HG02840 (cell line): ENCODE measurements around the gene FNDC3B.

Experiments used
- ATAC-seq: cut with Tn5 transposase; IDR thresholded peaks from one replicate; pipeline ENCODE4 v1.9.1; 2021; ENCODE audit warnings: mild to moderate bottlenecking, moderate library complexity, moderate number of reproducible peaks; ENCODE audit not compliant: unreplicated experiment, low FRiP score

Gene FNDC3B

GRCh38 chr3:172371544-172371943 lies 332.2 kb downstream of the FNDC3B start:
- no peak for ATAC-seq

GRCh38 chr3:172372895-172373294 lies 333.5 kb downstream of the FNDC3B start:
- ATAC-seq: no peak

- ATAC-seq: no peak
These were observed 334.5 kb downstream of the FNDC3B start for GRCh38 chr3:172373912-172374311.

- no peak for ATAC-seq
These were observed 335.9 kb downstream of the FNDC3B start for GRCh38 chr3:172375206-172375850.

GRCh38 chr3:172376402-172376801 lies 337.0 kb downstream of the FNDC3B start:
- no peak for ATAC-seq

- no peak for ATAC-seq
These were observed 337.5 kb downstream of the FNDC3B start for GRCh38 chr3:172376881-172377280.

GRCh38 chr3:172378439-172378838 lies 339.1 kb downstream of the FNDC3B start:
- ATAC-seq: no peak

GRCh38 chr3:172379372-172379771 lies 340.0 kb downstream of the FNDC3B start:
- no peak for ATAC-seq

GRCh38 chr3:172380632-172381031 lies 341.3 kb downstream of the FNDC3B start:
- ATAC-seq: no peak

GRCh38 chr3:172383306-172383796 lies 344.0 kb downstream of the FNDC3B start:
- no peak for ATAC-seq

GRCh38 chr3:172384836-172385235 lies 345.5 kb downstream of the FNDC3B start:
- no peak for ATAC-seq

GRCh38 chr3:172387728-172388127 lies 348.4 kb downstream of the FNDC3B start:
- ATAC-seq: no peak

- ATAC-seq: no peak
These were observed 349.2 kb downstream of the FNDC3B start for GRCh38 chr3:172388412-172389078.

GRCh38 chr3:172390792-172391191 lies 351.4 kb downstream of the FNDC3B start:
- no peak for ATAC-seq

- no peak for ATAC-seq
These were observed 352.4 kb downstream of the FNDC3B start for GRCh38 chr3:172391592-172392302.

- no peak for ATAC-seq
These were observed 355.3 kb downstream of the FNDC3B start for GRCh38 chr3:172394692-172395091.

GRCh38 chr3:172396400-172396799 lies 357.0 kb downstream of the FNDC3B start:
- no peak for ATAC-seq

- no peak for ATAC-seq
These were observed 358.5 kb downstream of the FNDC3B start for GRCh38 chr3:172397716-172398405.

GRCh38 chr3:172398484-172398883 lies 359.1 kb downstream of the FNDC3B start:
- no peak for ATAC-seq

GRCh38 chr3:172402090-172402489 lies 362.7 kb downstream of the FNDC3B start:
- no peak for ATAC-seq
